ENCODE data around the gene FOXK2. TPM values are rescaled to one million over a fixed set of nuclear protein-coding genes. Genes with fewer than 3 reads are reported as not detected.
A peak's percentile ranks its signal among the peaks of the same experiment; 100 is the strongest.
"Not testable (repeated sequence)": the region's sequence is repeated elsewhere in the genome, so short reads cannot be mapped to it uniquely, and the experiment has no call there.

FOXK2 gene
- total RNA-seq, 3 donors from 2014 or later: 25.0 to 48.6 (median 36.7) TPM

- Histone ChIP-seq H3K4me3 (peak overlapping the region in 2 of 3 donors; percentile 8 to 43), H3K9me3 (no peaks in the 10 kb centered on the region), H3K4me1 (peaks cover 5 to 12% of the 10 kb centered on the region in 2 donors), H3K27ac (peak overlapping the region; percentile 92 to 94), H3K27me3 (no peaks in the 10 kb centered on the region), H3K36me3 (no peaks in the 10 kb centered on the region)
- TF ChIP-seq CTCF (IDR thresholded peaks at IDR 0.05) (no peak), POLR2AphosphoS5 (IDR thresholded peaks at IDR 0.05) (peak in 2 of 3 donors; percentile 5 to 28), POLR2A (IDR thresholded peaks at IDR 0.05) (no peak)
- no peak for DNase-seq (ENCODE audit: low spot score in 2 of 2)
- intact Hi-C loops (cut with DNase I; ENCODE audit: low total_unique reads): no loop called here
These were observed 17.1 kb downstream of the FOXK2 start for GRCh38 chr17:82536512-82537201.

- Histone ChIP-seq H3K27ac (peak overlapping the region; percentile 92 to 94), H3K4me3 (peak overlapping the region in 1 of 3 donors; percentile 43), H3K4me1 (peaks cover 5 to 12% of the 10 kb centered on the region in 2 donors)
- DNase-seq (ENCODE audit: low spot score in 2 of 2); H3K36me3 ChIP-seq; intact Hi-C loops (cut with DNase I; ENCODE audit: low total_unique reads); H3K27me3 ChIP-seq; H3K9me3 ChIP-seq: not testable (repeated sequence)
These were observed 17.7 kb downstream of the FOXK2 start for GRCh38 chr17:82537228-82537627.

GRCh38 chr17:82539076-82539475 is 19.5 kb downstream of the FOXK2 start:
- H3K4me1 ChIP-seq: peaks cover 5 to 12% of the 10 kb centered on the region in 2 donors
- H3K27ac ChIP-seq: peak overlapping the region; percentile 92 to 94
- H3K9me3 ChIP-seq; H3K27me3 ChIP-seq; H3K4me3 ChIP-seq; intact Hi-C loops (cut with DNase I; ENCODE audit: low total_unique reads); DNase-seq (ENCODE audit: low spot score in 2 of 2); H3K36me3 ChIP-seq: not testable (repeated sequence)

GRCh38 chr17:82542439-82542838 is 22.9 kb downstream of the FOXK2 start:
- no peak for DNase-seq (ENCODE audit: low spot score in 2 of 2)
- H3K4me1 ChIP-seq: peaks cover 0 to 3% of the 10 kb centered on the region in 2 donors
- intact Hi-C loops (cut with DNase I; ENCODE audit: low total_unique reads): no loop called here
- TF ChIP-seq POLR2A (IDR thresholded peaks at IDR 0.05) (no peak), POLR2AphosphoS5 (IDR thresholded peaks at IDR 0.05) (no peak), CTCF (IDR thresholded peaks at IDR 0.05) (no peak)
- H3K9me3 ChIP-seq: no peaks in the 10 kb centered on the region
- no peaks in the 10 kb centered on the region for H3K36me3 ChIP-seq
- H3K27ac ChIP-seq: no peak overlapping the region
- no peaks in the 10 kb centered on the region for H3K27me3 ChIP-seq
- no peak overlapping the region for H3K4me3 ChIP-seq

- TF ChIP-seq POLR2AphosphoS5 (IDR thresholded peaks at IDR 0.05) (no peak), CTCF (IDR thresholded peaks at IDR 0.05) (no peak), POLR2A (IDR thresholded peaks at IDR 0.05) (no peak)
- DNase-seq (ENCODE audit: low spot score in 2 of 2): no peak
- H3K27ac ChIP-seq: peak overlapping the region; percentile 61 to 76
- H3K27me3 ChIP-seq: no peaks in the 10 kb centered on the region
- no peaks in the 10 kb centered on the region for H3K36me3 ChIP-seq
- H3K4me3 ChIP-seq: peak overlapping the region; percentile 18 to 47 (median 22)
- H3K9me3 ChIP-seq: no peaks in the 10 kb centered on the region
- H3K4me1 ChIP-seq: peaks cover 0 to 7% of the 10 kb centered on the region in 2 donors
- intact Hi-C loops (cut with DNase I; ENCODE audit: low total_unique reads): no loop called here
These were observed 25.0 kb downstream of the FOXK2 start for GRCh38 chr17:82544431-82545070.

- H3K27ac ChIP-seq: peak overlapping the region in 1 of 2 donors; percentile 61
These were observed 25.5 kb downstream of the FOXK2 start for GRCh38 chr17:82545071-82545462.

More at GRCh38 chr17:82545071-82545462, 25.5 kb downstream of the FOXK2 start:
- Histone ChIP-seq H3K4me1 (peaks cover 0 to 7% of the 10 kb centered on the region in 2 donors), H3K4me3 (peak overlapping the region in 2 of 3 donors; percentile 18 to 22), H3K27me3 (no peaks in the 10 kb centered on the region), H3K9me3 (no peaks in the 10 kb centered on the region), H3K36me3 (no peaks in the 10 kb centered on the region)
- DNase-seq (ENCODE audit: low spot score in 2 of 2): no peak
- TF ChIP-seq POLR2A (IDR thresholded peaks at IDR 0.05): no peak
- peak in 1 of 3 donors; percentile 8 for TF ChIP-seq POLR2AphosphoS5 (IDR thresholded peaks at IDR 0.05)
- TF ChIP-seq CTCF (IDR thresholded peaks at IDR 0.05): no peak
- intact Hi-C loops (cut with DNase I; ENCODE audit: low total_unique reads): no loop called here

Data from breast epithelium (tissue), 4 donors.